Epidermal melanocyte (primary cell): Measurements from ENCODE around the gene MTFR1L.
A peak's percentile ranks its signal among the peaks of the same experiment; 100 is the strongest.

Source experiments
- DNase-seq: peaks from one replicate; pipeline ENCODE4 v3.0.0; 2011; ENCODE audit warnings: low spot score; ENCODE audit not compliant: insufficient read length

MTFR1L gene

DNA sequence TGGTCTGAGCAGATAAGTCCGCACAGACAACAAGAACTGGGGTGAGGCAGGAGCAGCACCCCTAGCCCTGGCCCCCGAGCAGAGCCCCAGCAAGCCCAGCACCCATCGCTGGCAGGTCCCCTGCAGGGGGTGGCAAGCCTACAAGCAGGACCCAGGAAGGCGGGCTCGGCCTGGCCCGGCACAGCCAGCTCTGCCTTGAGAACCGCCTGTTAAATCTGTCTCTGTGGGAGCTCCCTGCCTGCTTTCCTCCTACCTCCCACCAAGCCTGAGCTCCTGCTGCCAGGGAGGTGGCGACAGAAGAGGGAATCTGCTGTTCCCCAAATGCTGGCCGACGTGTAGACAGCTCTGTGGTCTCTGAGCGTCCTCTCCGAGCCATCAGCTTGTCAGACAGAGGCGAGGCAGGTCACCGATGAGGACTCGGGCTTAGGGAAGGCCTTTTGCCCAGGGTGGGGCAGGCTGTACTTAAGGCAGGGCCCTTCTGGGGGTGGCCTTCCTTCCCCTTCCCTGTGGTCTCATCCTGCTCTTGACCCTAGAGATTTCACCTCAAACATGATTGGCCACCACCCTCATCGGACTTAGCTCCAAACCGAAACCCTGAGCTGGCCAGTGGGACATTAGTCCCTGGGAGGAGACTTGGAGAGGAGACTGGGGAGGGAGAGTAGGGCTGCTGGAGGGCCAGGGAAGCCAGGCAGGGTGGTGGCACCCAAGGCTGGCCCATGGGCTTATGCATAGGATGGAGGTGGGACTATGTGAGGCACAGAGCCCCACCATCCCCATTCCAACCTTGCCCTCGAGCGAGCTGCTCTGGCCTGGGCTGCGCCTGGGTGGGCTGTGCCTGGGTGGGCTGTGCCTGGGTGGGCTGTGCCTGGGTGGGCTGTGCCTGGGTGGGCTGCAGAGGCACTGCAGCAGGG lies 12.0 kb upstream of the MTFR1L start:
- DNase-seq = no peak

DNA sequence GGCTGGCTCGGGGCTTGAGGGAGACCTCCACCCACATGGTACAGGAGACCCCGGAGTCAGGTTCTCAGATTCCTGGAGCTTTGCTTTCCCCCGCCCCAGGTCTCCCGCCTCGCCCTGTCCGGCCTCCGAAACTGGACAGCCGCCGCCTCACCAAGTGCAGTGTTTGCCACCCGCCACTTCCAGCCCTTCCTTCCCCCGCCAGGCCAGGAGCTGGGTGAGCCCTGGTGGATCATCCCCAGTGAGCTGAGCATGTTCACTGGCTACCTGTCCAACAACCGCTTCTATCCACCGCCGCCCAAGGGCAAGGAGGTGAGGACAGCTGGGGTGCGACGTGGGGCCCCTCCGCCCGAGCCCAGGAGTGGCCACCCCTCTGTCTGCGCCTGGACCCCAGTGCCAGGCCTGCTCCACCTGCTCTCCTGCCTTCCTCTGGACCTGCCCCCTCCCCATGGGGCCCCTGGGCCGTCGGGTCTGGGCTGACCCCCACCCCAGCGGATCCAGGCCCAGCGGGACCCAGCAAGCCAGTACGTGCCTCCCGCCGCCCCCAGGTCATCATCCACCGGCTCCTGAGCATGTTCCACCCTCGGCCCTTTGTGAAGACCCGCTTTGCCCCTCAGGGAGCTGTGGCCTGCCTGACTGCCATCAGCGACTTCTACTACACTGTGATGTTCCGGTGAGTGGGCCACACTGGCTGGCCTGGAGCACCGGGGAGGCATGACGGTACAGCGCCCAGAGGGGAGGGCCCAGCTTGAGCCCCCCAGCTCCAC lies 11.1 kb upstream of the MTFR1L start:
- no peak for DNase-seq

DNA sequence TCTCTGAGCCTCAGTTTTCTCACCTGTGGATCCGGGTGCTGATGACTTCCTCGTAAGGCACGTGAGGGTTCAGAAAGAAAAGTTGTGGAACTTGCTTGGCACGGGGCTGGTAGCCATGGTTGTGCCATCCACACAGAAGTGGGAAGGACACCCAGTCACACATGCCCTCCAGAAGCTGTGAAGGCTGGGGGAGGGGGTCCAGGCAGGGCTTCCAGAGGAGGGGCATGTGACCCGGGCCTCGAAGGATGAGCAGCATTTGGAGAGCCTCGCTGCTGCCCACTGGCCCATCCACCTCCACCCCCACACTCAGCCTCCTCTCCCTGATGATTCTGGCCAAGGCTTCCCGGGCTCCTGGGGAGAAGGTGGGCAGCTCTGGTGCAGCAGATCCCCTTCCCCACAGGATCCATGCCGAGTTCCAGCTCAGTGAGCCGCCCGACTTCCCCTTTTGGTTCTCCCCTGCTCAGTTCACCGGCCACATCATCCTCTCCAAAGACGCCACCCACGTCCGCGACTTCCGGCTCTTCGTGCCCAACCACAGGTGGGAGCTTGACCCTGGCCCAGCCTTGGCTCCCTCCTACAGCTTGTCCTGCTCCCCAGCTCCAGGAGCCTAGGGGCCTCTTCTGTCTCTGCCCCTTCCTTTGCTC lies 10.3 kb upstream of the MTFR1L start:
- no peak for DNase-seq

DNA sequence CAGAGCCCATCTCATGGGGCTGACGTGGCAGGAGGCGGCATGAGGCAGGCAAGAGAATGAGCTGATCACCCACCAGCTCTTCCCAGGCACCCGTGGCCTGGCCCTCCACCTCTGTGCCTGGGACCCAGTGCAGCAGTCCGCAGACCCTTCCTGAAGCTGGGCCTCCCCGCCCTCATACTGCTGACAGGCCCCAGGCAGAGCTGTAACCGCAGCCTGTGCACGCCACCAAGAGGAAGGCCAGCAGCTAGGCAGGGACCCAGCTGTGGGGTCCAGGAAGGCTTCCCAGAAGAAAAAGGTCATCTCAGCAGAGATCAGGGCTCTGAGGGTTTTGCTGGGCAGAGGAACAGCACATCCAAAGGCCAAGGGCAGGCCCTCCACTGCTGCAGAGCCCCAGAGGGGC lies 9.8 kb upstream of the MTFR1L start:
- DNase-seq = no peak

DNA sequence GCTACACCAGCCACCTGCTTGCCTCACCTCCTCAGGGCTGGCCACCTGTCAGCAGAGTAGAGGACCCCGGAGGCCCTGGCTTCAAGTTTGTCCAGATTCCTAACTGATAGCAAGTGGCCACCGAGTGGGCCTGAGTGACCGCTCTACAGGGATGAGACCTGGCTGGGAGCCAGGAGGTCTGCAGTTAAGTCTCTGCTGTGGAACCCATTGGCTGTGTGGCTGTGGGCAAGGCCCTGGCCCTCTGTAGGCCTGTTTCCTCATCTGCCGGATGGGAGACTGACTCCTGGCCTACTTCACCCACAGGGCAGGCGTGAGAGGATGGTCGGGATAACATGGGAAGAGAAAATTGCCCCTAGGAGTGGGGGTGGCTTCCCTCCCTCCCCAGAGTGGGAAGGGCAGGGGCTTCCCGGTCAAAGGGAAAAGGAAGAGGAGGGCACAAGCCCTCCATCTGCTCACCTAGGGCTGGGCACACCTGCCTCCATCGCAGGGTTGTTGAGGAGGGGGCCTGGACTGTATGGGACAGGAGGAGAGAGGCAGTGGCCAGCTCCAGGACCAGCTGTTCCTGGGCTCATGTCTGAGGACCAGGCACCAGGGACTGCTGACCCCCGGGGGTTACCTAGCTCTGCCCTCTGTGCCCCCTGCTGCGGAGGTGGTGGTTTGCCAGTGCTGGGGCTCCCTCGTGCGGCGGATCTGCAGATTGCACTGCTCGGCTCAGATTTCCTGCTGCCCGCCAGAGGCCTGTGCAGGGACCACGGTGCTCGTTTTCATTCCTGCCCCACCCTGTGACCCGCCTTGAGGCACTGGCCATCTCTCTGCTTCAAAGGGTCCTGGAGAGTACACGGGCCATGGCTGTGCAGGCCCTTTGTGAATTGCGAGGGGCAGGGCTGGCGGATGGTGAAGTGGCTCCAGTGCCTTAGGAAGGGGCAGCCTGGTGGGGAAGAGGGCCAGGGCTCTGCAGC lies 9.1 kb upstream of the MTFR1L start:
- peak; percentile 62 for DNase-seq

DNA sequence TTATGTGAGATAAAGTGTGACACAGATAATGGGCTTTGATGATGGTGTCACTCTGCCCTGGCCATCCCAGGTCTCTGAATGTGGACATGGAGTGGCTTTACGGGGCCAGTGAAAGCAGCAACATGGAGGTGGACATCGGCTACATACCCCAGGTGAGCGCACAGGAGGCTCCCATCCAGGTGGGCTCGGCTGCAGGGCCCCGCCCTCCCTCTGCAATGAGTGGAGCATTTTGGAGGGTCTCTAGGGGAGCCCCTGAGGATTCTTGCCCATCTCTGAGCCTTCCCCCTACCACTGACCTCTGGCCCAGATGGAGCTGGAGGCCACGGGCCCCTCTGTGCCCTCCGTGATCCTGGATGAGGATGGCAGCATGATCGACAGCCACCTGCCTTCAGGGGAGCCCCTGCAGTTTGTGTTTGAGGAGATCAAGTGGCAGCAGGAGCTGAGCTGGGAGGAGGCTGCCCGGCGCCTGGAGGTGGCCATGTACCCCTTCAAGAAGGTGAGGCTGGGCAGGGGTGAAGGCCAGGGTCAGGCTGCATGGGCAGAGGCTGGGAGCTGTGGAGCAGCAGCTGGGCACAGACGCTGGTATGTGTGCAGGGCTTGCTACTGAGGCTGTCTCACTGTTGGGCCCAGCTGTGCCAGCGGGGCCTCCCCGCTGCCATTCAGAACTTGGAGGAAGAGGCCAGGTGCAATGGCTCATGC lies 8.2 kb upstream of the MTFR1L start:
- DNase-seq = no peak

DNA sequence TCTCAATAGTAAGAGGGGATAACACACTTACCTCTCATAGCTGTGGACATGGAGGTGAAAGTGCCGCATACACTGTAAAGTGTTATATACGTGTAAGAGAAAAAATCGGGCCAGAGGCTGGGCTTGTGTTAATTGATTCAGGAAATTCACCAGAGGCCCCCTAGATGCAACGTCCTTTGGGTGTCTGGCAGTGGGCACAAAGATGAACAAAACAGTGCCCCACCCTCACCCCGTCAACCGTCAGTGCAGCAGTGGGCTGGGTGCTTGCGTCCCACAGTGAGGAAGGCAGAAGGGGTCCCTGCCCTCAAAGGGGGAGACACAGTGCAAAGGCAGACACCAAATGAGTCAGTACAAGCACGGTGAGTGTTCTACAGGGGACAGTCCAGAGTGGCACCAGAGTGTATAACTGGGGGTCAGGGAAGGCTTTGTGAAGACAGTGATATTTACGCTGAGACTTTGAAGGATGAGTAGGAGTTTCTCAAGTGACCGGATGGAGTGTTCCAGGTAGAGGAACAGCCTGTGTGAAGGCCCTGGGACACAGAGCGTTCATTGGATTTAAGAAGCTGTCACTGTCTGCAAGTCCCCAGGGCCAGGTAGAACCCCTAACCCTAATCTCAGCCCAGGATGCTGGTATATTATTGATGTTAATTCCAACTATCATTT lies 6.6 kb upstream of the MTFR1L start:
- DNase-seq = no peak

DNA sequence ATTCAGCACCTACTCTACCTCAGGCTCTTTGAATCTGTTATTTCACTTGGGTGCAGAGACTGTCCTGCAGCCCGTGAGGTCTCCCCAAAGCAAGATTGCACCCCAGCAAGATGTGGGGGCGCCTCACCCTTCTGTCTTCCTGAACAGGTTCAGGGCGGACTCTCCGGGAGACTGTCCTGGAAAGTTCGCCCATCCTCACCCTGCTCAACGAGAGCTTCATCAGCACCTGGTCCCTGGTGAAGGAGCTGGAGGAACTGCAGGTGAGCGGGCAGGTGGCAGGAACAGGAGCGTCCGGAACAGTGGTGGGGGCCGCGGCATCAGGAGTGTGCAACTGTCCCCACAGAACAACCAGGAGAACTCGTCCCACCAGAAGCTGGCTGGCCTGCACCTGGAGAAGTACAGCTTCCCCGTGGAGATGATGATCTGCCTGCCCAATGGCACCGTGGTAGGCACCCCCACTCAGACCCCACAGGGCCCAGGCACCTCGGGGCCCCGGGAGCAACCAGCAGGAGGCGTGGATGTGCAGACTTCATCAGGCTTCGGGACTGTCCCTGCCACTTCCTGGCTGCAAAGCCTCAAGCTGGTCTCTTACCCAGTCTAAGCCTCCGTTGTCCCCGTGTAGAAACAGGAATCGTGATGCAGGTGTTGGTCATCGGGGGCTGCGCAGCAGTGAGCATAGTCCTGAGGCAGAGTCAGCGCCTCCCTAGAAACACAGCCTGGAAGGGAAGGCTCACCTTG lies 5.9 kb upstream of the MTFR1L start:
- no peak for DNase-seq

DNA sequence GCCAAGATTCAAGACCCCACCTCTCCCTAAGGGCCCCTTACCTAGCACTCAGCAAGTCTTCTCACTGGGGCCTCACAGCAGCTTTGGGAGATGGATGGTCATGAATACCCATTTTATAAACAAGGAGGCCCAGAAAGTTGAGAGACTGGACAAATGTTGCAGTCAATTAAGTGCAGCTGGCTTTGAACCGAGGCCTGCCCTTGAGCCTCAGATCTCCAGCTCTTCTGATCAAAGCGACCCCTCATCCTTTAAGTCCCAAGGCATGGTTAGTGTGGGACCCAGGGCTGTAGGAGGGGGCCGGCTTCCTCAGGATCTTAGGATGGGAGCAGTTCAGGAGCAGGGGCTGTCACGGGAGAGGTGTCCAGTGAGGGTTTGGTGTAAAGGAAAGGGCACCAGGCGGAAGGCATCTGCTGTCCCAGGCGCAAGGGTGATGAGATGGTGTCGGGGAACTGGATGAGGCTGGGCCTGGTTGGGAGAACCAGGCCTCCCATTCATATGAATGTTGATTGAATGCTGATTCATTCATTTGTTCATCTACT lies 5.1 kb upstream of the MTFR1L start:
- DNase-seq = no peak

DNA sequence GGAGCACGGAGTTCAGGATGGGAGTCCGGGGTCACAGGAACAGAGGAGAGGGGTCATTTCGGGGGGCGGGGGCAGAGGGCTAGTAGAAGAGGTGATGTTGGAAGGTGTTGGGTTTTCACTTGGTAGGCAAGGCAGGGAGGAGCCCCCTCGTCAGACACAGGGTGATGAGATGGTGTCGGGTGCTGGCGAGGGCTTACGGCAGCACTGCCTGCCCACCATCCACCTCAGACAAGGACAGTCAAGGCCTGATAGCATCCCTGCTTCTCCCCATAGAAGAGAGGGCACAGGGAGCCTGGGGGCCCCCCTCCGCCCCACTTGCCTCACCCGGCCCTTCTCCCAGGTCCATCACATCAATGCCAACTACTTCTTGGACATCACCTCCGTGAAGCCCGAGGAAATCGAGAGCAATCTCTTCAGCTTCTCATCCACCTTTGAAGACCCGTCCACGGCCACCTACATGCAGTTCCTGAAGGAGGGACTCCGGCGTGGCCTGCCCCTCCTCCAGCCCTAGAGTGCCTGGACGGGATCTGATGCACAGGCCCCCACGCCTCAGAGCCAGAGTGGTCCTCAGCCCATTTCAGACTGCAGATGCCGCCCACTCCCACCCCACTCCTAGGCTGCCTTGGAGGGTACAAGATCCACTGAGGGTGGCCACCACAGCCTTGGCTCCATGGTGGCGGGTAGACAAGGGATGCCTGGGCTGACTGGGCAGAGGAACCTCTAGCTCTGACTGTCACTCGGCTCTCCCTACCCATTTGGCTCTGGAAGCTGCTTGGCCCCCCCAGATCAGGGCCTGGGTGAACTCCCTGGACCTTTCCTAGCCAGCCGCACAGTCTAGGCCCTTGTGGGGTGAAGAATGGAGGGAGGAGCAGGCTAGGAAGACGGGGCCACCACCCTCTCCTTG lies 4.3 kb upstream of the MTFR1L start:
- DNase-seq = no peak

DNA sequence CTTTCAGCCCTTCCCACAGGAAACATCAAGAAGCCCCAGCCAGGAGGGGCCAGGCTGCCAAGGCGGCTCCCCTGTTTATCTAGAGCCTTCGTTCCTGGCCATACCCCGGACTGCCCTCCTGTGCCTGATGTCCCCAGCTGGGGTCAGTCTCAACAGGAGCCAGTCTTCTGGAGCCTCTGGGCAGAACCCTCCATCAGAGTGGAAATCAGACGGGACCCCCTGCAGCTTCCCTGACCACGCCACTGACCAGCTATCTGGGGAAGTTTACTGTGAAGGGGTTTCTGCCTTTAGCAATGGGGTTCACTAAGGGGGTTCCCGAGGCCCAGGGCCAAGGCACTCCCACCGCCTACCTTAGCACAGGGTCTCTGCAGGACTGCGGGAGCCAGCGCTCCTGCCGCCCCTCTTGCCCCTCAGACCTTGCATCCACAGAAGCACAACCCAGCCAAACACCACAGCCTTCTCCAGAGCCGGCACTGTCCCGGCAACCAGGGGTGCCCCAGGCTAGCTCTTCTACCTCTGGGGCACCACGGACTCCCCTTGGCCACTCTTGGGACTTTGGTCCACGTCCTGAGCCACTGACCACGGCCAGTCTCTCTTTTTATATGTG lies 3.5 kb upstream of the MTFR1L start:
- no peak for DNase-seq

DNA sequence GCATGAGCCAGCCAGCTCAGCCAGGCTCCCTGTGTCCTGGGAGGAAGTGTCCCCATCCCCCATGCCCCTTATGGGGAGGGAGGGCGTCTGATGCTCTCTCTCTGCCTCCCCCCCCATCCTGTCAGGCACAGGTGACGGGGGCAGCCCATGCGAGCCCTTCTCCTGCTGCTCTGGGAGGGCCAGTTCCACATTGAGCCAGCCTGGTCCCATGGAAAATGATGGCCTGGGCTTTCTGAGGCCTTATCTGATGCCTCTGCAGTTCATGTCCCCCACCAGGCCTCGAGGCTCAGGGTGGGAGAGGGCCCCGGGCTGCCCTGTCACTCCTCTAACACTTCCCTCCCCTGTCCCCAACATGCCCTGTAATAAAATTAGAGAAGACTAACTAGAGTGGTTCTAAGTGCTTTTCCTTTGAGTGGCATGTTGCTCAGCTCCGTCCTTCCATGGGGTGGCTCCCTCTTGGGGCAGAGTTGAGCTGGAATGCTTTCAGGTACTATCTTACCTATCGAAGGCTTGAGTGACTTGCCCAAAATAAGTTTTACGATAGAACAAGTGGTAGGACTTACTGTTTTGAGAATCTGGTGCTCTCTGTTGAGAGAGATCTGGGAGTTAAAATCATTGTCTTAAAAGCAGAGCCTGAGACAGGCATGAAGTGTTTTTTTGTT lies 1.8 kb upstream of the MTFR1L start:
- no peak for DNase-seq

DNA sequence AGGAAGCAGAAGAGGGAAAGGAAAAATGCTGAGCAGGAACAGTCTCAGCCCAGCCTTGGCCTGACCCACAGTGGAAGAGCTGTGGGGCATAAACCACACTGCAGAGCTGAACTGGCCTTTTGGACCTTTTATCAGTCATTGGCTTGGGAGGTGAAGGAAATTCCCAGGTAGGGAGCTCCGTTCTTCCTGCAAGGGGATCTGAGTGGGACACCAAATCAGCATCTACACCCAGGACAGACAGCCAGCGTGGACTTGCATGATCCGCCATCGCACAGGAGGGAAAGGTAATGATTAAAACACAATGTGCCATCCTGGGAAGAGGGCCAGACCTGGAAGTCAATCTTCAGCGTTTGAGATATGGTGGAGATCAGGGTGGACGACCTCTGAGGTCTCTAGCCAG lies 1.2 kb upstream of the MTFR1L start:
- DNase-seq = no peak

DNA sequence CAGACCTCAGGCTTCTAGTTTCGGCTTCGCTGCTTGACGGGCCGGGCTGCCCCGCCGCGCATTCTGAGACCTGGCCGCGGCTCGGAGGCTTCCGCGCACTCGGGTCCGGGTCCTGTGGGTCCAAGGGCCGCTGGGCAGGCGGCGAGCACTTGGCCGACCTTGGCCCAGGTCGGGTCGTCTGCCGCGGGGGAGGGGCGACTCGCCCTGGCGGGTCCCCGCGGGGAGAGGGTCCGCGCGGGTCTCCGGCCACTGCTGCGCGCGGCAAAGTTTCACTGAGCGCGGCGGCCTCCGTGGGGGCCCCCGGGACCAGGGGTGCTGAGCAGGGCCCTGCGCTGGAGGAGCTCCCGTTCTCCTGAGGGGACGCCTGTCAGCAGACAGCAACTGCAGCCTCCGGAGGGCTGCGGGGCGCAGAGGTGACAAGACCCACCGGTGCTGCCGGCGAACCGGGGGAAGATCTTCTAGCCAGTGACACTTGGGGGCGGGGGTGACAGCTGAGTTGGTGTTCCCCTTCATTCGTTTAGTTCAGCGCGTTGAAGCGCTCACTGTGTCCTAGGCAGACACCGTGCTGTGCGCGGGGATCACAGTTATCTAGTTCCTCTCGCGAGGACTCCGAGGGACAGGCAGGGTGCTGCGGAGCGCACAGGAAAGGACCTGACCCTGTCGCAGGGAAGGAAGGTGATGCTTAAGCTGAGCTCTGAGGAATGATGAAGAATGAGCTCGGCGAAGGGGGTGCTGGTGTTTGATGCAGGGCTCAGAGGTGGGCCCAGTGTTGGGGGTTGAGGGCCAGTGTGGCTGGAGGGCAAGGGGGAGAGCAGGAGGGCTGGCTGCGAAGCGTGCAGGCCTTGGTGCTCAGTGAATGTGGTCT lies 725 bp downstream of the MTFR1L start:
- peak; percentile 64 for DNase-seq

DNA sequence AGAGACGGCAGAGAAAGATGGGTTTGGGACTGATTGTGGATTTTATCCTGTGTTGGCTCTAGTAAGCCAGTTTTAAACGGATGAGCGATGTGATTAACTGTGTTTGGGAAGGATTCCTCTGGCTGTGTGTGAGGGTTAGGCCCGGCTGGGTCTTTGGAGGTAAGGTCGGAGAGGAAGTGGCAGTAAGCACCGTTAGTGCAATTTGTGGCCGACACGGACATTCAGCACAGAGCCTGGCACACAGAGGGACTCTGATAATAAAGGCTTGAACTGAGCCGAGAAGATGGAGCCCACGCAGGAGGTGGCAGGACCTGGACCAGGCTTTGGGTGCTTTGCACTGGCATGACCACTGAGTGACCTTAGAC lies 1.3 kb downstream of the MTFR1L start:
- DNase-seq = no peak

DNA sequence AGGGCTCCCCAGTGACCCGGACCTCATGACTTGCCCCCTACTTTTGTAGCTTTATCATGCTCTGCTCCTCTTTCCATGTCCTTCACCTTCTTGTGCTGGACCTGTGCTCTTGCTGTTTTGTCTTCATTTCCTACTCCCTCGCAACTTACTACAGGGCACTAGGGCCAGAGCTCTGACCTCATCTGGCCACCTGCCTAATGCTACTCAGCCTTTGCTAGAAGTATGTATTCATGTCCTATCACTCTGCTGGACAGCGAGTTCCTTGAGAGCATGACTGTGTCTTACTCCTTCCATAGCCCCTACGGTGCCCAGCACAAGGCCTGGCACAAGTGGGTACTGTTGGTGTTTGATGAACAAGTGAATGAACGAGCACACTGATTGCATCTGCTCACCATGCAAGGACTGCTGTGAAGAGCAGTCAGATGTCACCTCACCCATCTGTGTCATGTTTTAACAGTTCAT lies 1.9 kb downstream of the MTFR1L start:
- DNase-seq = no peak
